HG02678 (cell line): Measurements from ENCODE around the gene HAGHL.
"Not testable (repeated sequence)": the region's sequence is repeated elsewhere in the genome, so short reads cannot be mapped to it uniquely, and the experiment has no call there.

Experiments
- ATAC-seq: cut with Tn5 transposase; IDR thresholded peaks from one replicate; pipeline ENCODE4 v1.9.1; 2021; ENCODE audit warnings: mild to moderate bottlenecking, moderate library complexity; ENCODE audit not compliant: unreplicated experiment

HAGHL gene

GRCh38 chr16:766820-767640 lies 40.1 kb downstream of the HAGHL start:
- no peak for ATAC-seq

- no peak for ATAC-seq
Measured at GRCh38 chr16:767743-768235, 40.9 kb downstream of the HAGHL start.

- no peak for ATAC-seq
Measured at GRCh38 chr16:768428-768827, 41.5 kb downstream of the HAGHL start.

GRCh38 chr16:769184-769784 lies 42.4 kb downstream of the HAGHL start:
- no peak for ATAC-seq

GRCh38 chr16:769934-770333 lies 43.0 kb downstream of the HAGHL start:
- no peak for ATAC-seq

GRCh38 chr16:770411-770810 lies 43.5 kb downstream of the HAGHL start:
- ATAC-seq, result no peak

GRCh38 chr16:772959-773358 lies 46.1 kb downstream of the HAGHL start:
- ATAC-seq, result no peak

GRCh38 chr16:774086-775001 lies 47.4 kb downstream of the HAGHL start:
- no peak for ATAC-seq

- ATAC-seq, result no peak
Measured at GRCh38 chr16:775236-775796, 48.4 kb downstream of the HAGHL start.

GRCh38 chr16:776298-776697 lies 49.4 kb downstream of the HAGHL start:
- ATAC-seq, result not testable (repeated sequence)

GRCh38 chr16:776824-777223 lies 49.9 kb downstream of the HAGHL start:
- no peak for ATAC-seq

- no peak for ATAC-seq
Measured at GRCh38 chr16:777826-778225, 50.9 kb downstream of the HAGHL start.

- ATAC-seq, result no peak
Measured at GRCh38 chr16:778447-778846, 51.5 kb downstream of the HAGHL start.

- ATAC-seq, result no peak
Measured at GRCh38 chr16:778909-779527, 52.1 kb downstream of the HAGHL start.
